ENCODE measurements around the gene FRS2. TPM values are rescaled to one million over a fixed set of nuclear protein-coding genes. Genes with fewer than 3 reads are reported as not detected.
A peak's percentile ranks its signal among the peaks of the same experiment; 100 is the strongest.
"Not testable (repeated sequence)": the region's sequence is repeated elsewhere in the genome, so short reads cannot be mapped to it uniquely, and the experiment has no call there.

The FRS2 gene
- total RNA-seq, 1 donor from 2014 or later = 31.2 TPM

DNA sequence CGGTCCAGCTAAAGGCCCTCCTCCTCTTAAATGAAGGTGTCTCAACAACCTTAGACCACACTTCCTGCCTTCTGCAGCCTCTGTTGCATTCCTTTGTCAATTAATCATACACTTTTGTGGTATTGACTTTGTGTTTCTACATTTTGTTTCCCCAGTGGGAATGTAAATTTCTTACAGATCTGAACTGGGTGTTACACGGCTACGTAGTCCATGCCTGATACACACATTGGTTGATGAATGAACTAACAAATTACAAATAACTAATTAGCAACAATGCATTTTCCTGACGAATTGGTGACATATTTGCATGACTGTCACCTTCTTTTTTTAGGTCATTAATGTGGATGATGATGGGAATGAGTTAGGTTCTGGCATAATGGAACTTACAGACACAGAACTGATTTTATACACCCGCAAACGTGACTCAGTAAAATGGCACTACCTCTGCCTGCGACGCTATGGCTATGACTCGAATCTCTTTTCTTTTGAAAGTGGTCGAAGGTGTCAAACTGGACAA, 99.9 kb downstream of the FRS2 start:
- DNase-seq (ENCODE audit: extremely low read depth, low read depth, low spot score) = no peak

DNA sequence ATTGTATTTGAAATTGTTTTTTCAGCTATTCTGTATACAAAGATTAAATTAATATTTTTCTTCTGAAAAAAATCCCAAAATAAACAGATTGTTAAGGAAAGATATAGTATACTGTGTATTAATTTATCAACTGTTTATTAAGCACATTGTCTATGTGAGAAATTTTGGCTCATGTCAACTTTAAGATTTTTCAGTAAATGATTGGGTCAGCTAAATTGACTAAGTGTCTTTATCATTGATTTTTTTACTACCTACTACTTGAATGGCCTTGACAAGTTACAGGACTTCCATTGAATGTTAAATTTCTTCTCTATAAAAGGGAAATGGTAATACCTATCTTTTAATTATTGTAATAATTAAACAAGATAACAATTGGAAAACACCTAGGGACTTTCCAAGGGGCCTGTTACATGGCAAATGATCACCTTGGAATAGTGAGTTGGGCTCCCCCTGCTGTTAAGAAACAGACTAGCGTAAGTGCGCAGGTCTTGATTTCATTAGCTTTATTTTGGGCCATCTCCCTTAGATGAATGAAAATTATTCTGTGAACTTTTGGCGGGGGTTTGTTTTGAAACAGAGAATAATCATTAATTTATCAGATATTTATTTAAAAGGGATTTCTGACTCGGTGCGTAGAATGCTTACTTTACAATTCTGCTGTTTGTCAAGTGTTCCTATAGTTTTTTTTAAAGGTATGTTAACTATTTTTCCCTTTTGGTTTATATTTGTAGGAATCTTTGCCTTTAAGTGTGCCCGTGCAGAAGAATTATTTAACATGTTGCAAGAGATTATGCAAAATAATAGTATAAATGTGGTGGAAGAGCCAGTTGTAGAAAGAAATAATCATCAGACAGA, 100.6 kb downstream of the FRS2 start:
- peak; percentile 34 for DNase-seq (ENCODE audit: extremely low read depth, low read depth, low spot score)

DNA sequence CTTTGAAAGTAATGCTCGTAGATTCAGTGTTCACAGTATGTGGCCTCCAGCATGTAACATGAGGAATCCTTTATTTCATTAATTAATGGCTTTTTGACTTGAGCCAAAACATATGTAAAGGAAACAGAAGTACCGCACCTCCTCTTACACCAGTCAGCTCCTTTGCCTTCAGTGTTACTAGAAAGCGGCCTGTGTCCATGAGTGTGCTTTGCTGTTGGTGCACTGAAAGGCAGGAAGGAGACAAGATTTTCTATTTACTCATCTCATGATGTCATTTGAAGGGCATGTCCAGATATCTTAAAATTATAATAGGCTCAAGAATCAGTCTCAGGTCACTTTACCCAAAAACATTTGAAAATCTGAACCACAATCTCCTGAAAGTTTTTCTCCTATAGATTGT, 105.2 kb downstream of the FRS2 start:
- no peak for DNase-seq (ENCODE audit: extremely low read depth, low read depth, low spot score)

DNA sequence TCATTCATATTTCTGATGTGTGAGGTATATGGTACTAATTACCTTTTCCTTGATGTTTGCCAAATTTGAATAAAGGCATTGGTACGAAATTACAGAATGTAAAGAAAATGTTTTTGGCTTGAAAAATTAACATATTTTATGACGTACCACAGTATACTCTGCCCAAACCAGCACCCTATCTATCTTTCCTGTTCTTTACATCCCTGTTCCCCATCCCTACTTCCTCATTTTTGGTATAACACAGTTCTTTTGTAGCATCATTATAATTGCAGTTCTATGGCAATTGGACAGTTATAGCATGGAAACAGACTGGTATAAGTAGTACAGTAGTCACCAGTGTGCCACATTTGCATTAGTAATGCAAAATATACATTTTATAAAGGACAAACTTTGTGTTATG, 108.1 kb downstream of the FRS2 start:
- DNase-seq (ENCODE audit: extremely low read depth, low read depth, low spot score) = no peak

DNA sequence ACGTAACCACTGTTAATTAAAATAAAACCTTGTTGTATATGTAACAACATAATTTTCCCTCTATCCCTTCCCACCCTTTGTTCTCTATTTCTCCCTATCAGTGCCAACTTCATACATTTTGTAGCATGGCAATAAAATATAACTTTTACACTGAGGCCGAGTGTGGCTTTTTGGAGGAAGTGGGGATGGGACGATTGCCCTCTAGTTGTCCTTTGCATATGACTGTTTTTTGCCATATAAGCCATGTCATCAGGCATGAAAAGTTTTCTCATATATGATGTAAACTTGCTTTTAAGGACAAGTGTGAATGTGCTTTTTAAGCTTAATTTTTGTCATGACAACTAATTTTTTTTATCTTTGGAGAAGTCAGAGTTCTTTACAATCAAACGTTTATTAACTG, 108.8 kb downstream of the FRS2 start:
- no peak for DNase-seq (ENCODE audit: extremely low read depth, low read depth, low spot score)

DNA sequence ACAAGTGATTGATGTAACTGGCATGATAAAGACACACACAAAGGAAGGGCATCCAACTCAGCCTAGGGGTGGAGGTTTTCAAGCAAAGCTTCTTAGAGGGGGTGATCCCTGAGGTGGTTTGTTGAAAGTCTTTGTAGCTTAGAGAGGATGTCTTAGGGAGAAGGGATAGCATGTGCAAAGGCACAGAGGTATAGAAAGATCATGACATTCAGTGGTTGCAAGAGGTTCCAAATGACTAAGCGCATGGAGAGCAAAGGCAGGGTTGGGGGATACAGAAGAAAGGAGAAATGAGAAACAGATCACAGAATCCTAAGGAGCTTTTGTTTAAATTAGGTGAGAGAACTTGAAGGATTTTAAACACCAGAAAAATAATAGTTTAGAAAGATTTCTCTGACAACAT, 109.9 kb downstream of the FRS2 start:
- DNase-seq (ENCODE audit: extremely low read depth, low read depth, low spot score) = no peak

DNA sequence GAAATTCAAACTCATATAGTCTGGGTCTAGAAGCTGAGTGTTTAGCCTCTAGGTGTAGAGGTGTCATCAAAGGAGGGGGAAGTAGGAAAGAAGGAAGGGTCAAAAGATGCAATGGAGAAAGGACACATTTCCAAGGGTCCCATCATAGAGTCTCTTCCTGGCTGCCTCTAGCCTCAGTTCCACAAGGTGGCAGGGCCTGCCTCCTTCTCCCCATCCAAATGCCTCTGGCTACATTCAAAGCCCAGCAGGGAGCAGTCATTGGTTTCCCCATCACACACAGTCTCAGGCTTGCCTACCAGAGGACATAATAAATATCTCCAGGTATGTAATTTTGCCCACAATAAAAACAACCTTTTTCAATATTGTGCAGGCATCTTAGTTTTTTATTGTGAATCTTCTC, 113.0 kb downstream of the FRS2 start:
- no peak for DNase-seq (ENCODE audit: extremely low read depth, low read depth, low spot score)

DNA sequence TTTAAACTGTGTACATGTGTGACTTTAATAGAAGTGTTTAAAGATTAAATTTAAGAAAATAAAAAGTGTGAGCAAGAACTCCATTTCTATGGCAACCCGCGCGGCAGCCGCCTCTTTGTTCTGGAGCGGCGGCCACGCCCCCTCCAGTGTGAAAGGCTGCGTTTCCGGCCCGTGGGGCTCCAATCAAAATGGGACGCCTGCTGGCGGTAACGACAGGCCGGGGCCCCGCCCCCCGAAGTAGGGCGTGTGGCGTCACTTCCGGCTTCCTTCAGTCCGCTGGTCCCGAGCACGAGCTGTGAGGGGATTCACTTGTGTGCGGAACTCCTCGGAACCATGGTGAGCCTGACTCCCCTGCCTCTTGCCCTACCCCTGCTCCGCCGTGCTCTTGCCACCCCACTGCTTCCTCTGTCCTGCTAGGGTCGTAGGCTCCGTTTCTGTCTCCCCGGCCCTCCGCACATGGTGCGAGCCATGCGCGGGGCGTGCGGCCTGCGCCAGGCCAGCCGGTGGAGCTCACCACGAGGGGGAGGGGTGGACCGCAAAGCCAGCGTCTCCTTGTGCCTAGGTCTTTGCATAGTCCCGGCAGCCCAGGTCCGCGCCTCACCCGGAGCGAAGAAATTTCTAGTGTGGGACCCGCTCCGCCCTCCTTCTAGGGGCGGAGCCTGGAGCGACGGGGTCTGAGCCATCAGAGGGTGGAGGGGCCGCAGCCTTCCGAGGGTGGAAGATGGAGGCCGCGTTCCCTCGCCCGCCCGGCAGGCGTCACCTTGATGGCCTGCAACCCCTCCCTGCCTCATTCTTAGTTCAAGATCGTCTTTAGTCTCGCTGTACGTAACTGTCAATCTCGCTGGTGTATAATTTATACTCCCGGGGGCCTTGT, 115.2 kb downstream of the FRS2 start, which contains the start of gene CCT2:
TSS of gene CCT2 (plus strand) at position 271 of the 874 bp plus-strand sequence. CDS start at position 334, 63 bp downstream.
- DNase-seq (ENCODE audit: extremely low read depth, low read depth, low spot score) = peak; percentile 63

DNA sequence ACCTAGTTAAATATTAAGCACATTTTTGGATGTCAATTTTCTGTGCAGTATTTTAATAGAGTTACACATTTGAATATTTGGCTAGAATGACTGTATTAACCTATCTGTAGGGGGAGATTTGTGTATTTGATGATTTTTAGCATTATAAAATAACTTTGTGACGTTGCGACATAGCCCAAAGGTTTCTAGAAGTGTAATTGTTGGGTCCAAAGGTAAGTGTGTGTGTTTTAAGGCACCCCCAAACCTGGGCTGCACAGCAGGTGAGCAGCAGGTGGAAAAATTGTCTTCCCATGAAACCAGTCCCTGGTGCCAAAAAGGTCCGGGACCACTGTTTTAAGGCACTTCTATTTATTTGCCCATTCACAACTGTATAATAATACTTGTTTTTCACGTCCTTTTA, 118.3 kb downstream of the FRS2 start:
- DNase-seq (ENCODE audit: extremely low read depth, low read depth, low spot score) = no peak

DNA sequence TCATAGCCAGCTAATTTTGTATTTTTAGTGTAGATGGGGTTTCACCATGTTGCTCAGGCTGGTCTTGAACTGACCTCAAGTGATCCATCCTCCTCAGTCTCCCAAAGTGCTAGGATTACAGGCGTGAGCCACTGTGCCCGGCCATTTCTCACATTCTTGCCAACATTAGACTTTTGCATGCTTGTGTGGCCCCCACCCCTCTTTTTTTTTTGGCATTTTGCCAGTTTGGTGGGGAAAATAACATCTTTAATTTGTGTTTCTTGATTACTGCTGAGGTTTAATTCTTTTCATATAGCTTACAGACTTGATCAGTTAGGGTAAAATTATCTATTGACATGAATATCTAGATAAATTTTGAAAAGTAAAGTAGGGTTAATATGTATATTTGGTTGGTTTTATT, 118.9 kb downstream of the FRS2 start:
- DNase-seq (ENCODE audit: extremely low read depth, low read depth, low spot score) = no peak

DNA sequence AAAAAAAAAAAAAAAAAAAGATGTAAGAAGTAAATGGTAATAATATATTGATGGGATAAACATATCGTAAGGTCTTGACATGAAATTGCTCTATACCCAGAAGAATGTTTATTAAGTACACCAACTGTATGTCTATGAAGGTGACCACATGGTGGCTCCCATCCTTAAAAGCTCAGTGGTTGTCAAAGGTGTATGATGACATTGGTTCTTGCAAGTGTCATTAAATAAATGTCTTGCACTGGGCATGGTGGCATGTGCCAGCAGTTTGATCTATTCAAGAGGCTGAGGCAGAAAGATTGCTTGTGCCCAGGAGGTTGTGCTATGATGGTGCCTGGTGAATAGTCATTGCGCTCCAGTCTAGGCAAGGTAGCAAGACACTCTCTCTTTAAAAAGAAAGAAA, 125.5 kb downstream of the FRS2 start:
- DNase-seq (ENCODE audit: extremely low read depth, low read depth, low spot score) = no peak

DNA sequence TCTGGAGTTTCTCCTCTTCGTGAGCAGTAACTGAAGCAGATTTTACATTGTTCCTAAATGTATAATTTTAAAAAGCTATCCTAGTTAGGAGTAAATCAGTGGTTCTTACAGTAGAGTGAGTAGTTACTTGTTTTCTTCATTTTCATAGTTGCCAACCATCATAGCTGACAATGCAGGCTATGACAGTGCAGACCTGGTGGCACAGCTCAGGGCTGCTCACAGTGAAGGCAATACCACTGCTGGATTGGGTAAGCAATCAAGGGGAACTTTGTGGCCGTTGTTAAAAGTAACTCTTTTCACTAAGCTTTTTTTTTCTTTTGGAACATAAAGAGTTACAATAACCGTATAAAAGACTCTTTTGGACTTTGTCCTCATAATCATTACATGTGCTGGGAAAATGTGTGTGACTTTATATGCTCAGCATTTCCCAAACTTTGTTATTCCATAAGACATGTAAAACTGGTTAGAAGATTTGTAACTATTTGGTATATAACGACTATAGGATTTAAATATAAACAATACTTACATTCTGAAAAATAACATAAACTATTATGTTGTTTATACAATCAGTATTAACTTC, 128.1 kb downstream of the FRS2 start:
- no peak for DNase-seq (ENCODE audit: extremely low read depth, low read depth, low spot score)

DNA sequence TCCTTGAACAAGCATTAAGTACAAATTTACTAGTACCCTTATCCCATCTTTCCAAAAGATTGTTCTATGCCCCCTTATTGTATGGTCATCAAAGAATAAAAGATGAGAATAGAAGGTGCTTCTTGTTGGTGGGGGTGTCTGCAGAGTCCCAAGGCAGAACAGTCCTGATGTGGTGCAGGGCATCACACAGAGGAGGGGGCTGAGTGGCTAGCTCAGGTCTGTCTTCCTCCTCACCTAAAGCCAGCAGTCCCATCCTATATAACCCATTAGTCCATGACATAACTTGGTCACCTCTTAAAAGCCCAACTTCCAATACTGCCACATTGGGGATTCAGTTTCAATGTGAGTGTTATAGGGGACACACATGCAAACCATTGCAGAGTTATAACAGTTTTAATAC, 130.6 kb downstream of the FRS2 start:
- no peak for DNase-seq (ENCODE audit: extremely low read depth, low read depth, low spot score)

DNA sequence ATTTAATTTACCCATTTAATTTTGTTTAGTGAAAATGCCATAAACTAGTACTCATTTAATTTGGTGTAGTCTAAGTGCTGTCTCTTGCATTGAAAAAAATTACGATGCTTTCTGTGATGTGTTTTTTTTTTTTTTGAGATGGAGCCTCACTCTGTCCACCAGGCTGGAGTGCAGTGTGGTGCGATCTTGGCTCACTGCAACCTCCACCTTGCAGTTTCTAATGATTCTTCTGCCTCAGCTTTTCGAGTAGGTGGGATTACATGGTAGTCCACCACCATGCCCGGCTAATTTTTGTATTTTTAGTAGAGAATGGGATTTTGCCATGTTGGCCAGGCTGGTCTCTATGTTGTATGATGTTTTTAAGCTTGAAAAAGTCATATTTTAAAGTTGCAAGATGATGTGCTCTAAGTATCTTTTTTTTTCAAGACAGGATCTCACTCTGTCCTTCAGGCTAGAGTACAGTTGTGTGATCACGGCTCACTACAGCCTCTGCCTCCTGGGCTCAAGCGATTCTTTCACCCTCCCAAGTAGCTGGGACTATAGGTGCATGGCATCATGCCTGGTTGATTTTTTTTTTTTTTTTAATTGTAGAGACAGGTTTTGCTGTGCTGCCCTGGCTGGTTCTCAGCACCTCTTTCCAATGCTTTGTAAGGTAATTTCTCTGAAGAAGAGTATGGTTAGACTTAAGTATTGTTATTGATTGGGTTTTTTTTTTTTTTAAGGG, 131.9 kb downstream of the FRS2 start:
- DNase-seq (ENCODE audit: extremely low read depth, low read depth, low spot score) = no peak

DNA sequence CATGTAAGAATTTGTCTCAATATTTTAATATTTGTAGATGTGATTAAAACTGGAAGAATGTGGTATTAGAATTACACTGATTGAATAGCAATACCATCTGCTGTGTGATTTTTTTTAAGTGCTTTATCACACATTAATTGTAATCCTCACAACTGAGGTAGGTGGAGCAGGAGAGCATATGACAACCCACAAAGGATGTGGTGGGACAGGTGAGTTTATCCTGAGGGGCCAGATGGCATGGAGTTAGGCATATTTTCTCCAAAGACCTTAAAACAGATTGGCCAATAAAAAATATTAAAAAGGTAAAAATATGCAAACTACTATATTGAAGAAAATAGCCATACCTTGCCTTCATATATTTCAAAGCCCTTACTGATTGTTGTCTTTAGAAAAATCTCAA, 132.8 kb downstream of the FRS2 start:
- no peak for DNase-seq (ENCODE audit: extremely low read depth, low read depth, low spot score)

DNA sequence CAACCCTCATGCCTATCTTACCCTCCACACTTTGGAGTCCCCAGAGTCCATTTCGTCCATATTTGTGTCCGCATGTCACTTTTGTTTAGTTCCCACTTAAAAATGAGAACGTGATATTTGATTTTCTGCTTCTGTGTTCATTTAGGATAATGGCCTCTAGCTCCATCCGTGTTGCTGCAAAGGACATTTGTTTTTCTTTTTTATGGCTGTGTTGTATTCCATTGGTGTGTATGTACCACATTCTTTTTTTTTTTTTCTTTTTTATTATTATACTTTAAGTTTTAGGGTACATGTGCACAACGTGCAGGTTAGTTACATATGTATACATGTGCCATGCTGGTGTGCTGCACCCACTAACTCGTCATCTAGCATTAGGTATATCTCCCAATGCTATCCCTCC, 133.4 kb downstream of the FRS2 start:
- DNase-seq (ENCODE audit: extremely low read depth, low read depth, low spot score) = not testable (repeated sequence)

DNA sequence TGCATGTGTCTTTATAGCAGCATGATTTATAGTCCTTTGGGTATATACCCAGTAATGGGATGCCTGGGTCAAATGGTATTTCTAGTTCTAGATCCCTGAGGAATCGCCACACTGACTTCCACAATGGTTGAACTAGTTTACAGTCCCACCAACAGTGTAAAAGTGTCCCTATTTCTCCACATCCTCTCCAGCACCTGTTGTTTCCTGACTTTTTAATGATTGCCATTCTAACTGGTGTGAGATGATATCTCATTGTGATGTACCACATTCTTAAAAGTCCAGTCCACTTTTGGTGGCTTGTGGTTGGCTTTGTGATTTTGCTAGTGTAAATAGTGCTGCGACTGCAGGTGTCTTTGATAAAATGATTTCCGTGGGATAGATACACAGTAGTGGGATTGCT, 134.1 kb downstream of the FRS2 start:
- not testable (repeated sequence) for DNase-seq (ENCODE audit: extremely low read depth, low read depth, low spot score)

DNA sequence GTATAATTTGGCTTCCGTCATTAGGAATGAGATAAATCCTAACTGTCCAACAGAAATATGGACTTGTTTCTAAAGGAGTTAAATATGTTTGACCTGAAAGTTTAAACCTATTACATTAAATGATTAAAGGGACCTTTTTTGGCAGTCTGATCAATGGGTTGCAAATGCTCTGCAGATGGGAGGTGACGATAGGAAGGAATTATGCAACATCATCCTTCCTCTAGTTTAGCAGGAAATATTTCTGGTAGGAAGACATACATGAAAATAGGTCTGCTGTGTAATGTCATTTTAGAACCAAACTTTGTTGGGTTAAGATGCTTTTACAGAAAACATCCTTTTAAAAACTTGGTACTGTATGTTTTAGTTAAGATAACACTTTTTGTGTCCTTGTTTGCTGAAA, 137.9 kb downstream of the FRS2 start:
- DNase-seq (ENCODE audit: extremely low read depth, low read depth, low spot score) = no peak

DNA sequence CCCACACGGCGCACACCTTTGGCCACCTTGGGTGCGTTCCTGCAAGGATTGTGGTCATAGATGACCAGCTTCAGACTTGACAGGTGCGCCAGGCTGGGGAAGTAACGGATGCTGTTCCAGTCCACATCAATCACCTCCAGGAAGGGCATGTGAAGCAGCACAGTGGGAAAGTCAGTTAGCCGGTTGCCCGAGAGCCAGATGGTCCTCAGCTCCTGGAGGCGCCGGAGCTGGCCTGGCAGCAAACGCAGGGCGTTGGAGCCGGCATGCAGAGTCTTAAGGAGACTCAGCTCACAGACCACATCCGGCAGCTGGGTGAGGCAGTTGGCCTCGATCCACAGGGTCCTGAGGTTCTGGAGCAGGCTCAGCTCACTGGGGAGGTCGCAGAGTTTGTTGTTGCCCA, 139.9 kb downstream of the FRS2 start:
- DNase-seq (ENCODE audit: extremely low read depth, low read depth, low spot score) = no peak

DNA sequence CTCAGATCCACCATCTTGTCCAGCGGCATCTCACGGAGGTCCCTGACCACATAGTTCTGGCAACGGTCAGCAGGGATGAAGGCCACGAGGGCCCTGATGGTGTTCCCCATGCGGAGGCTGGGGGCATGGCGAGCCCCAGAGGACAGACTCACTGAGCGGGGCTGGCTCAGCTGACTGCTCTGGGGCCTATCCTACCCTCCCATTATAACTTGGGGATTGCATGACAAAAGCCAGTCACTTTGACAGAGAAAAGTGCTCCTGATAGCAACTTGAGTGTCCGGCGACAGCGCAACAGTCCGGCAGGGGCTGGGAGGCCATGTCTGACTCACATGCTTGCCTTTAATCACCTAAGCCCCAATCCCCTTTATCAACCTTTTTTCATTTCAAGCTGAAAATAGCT, 140.5 kb downstream of the FRS2 start, which contains the start of gene LRRC10:
TSS of gene LRRC10 (minus strand) at position 179 of the 400 bp plus-strand sequence. CDS start at position 110, 69 bp downstream.
- DNase-seq (ENCODE audit: extremely low read depth, low read depth, low spot score) = no peak
